ENCODE data around the gene GRIA4.

DNA sequence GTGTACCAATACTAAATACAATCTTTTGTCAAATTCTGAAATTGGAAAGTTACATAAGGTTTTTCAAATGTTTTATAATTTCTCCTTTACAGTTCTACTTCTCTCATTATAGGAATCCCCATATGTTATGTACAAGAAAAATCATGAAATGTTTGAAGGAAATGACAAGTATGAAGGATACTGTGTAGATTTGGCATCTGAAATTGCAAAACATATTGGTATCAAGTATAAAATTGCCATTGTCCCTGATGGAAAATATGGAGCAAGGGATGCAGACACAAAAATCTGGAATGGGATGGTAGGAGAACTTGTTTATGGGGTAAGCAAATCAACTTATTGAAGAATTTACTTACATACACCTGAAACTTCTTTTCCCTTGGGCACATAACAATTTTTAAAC is 308.7 kb downstream of the GRIA4 start:
- TF ChIP-seq, protein P1, sequence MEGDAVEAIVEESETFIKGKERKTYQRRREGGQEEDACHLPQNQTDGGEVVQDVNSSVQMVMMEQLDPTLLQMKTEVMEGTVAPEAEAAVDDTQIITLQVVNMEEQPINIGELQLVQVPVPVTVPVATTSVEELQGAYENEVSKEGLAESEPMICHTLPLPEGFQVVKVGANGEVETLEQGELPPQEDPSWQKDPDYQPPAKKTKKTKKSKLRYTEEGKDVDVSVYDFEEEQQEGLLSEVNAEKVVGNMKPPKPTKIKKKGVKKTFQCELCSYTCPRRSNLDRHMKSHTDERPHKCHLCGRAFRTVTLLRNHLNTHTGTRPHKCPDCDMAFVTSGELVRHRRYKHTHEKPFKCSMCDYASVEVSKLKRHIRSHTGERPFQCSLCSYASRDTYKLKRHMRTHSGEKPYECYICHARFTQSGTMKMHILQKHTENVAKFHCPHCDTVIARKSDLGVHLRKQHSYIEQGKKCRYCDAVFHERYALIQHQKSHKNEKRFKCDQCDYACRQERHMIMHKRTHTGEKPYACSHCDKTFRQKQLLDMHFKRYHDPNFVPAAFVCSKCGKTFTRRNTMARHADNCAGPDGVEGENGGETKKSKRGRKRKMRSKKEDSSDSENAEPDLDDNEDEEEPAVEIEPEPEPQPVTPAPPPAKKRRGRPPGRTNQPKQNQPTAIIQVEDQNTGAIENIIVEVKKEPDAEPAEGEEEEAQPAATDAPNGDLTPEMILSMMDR (tag by site-specific recombination; IDR thresholded peaks at IDR 0.05) = no peak
- no peak for TF ChIP-seq ZNF24 (tag by site-specific recombination; IDR thresholded peaks at IDR 0.05)
- no peak for TF ChIP-seq ZNF792 (tag by site-specific recombination; IDR thresholded peaks at IDR 0.05)
- no peak for TF ChIP-seq ZNF341 (tag by site-specific recombination; IDR thresholded peaks at IDR 0.05; ENCODE audit: low read depth)
- TF ChIP-seq ZBTB7A (tag by site-specific recombination; IDR thresholded peaks at IDR 0.05; ENCODE audit: low read depth) = no peak
- TF ChIP-seq KLF17 (tag by site-specific recombination; IDR thresholded peaks at IDR 0.05) = no peak

All from HEK293 (cell line).